DMS79 treated with DMSO at 0.1 percent for 48 hours (cell line): ENCODE results near the gene F12.
A peak's percentile ranks its signal among the peaks of the same experiment; 100 is the strongest.
"Not testable (repeated sequence)": the region's sequence is repeated elsewhere in the genome, so short reads cannot be mapped to it uniquely, and the experiment has no call there.

Experiments
- DNase-seq: peaks from one replicate; lab custom pipeline; 2025; lab: John Stamatoyannopoulos, UW

The F12 gene

DNA sequence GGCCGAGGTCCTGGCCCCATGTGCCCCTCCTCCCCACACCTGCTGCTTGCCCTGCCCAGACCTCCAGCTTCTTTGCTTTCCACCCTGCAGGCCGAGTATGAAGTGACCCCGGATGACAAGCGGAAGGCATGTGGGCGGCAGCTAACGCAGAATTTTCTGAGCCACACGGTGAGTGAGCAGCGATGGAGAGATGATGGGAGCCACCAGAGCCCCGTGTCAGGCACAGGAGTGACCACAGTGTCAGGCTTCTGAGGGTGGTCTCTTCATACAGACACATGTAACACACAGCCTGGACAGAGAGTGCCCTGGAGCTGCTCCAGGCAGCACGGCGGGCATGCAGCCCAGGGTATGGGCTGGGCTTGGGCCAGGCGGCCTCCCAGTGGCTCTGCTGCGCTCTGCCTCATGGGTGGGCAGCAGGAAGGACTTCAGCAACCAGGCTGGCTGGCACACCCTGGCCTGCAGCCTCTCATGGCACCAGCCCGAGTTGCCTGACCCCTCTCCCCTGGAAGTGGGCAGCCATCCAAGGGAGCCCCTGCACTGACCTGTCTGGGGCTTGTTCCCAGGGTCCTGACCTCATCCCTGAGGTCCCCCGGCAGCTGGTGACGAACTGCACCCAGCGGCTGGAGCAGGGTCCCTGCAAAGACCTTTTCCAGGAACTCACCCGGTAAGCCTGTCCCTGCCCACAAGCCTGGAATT is 22.9 kb upstream of the F12 start:
- DNase-seq = no peak

DNA sequence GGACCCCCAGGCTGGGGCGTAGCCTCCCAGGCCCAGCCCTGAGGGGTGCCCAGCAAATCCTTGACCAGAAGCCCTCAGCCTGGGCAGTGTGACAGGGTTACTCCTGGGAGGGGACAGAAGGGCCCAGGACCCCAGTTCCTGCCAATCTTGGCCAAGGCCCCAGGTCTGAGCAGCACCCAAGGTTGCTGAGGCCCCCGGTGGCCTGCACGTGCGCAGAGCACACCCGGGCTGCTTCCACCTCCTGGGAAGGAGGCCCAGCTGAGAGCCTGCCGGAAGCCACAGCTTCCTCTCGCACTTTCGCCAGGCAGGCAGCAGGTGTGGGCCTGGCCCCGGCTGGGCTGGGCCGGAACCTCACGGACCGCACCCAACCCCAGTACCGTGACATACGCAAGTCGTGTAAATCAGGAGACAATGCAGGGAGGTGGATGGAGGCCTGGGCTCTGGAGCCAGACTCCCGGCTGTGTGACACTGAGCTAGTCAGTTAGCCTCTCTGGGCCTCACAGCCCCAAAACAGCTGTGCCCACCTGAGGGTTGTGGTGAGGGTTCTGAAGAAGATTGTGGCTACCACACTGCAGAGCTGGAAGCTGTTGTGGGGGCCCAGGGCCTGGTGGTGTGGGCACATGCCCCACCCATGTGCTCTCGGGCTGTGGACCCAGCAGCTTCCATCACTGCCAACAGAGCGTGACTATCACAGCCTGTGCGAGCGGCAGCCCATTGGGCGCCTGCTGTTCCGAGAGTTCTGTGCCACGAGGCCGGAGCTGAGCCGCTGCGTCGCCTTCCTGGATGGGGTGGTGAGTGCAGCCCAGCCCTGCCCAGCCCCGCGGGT is 22.2 kb upstream of the F12 start:
- DNase-seq = no peak

DNA sequence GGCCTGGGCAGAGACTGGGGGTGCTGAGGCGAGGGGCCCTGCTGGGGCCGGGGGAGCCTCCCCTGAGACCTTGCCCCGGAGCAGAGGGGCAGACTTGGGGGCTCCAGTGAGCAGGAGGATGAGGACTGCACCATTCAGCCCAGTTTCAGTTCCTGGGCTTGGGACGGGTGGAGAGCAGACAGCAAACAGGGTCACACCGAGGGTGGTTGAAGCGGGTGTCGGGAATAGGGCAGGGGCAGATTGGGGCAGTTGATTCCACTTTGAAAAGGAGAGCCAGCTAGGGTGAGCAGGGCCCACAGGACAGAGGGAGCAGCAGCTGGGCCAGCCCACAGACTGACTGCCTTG is 21.6 kb upstream of the F12 start:
- no peak for DNase-seq

DNA sequence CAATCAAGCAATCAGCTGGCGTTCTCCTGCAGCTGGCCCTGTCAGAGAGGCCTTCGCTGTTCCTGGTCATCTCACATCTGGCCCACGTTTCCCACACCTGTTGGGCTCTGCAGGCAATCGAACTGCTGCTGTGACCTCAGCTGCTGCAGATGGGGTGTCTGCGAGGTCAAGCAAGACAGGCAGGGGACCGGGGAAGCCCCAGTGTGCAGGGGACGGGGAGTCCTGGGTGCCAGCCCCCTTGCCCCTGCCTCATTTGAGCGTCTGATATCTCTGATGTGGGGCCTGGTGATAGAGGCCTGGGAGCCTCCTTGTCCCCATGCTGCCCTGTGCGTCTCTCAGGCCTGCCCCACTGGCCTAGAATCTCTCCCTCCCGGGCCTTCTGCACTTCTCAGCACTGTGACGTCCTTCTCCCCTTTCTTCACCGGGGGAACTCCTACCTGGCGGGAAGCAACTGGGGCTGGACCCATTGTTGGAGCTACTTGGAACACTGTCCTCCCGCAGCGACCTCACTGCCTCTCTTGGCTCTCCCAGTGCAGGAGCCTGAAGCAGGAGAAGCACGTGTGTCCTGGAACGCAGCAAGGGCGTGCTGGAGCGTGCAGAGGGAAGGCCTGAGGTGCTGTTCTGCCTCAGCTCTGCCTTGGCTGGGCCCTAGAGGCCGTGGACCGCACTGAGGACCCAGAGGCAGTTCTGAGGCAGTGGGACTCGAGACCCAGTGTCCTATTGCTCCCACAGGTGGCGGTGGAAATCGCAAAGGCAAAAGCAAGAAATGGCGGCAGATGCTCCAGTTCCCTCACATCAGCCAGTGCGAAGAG is 21.0 kb upstream of the F12 start:
- DNase-seq = no peak

DNA sequence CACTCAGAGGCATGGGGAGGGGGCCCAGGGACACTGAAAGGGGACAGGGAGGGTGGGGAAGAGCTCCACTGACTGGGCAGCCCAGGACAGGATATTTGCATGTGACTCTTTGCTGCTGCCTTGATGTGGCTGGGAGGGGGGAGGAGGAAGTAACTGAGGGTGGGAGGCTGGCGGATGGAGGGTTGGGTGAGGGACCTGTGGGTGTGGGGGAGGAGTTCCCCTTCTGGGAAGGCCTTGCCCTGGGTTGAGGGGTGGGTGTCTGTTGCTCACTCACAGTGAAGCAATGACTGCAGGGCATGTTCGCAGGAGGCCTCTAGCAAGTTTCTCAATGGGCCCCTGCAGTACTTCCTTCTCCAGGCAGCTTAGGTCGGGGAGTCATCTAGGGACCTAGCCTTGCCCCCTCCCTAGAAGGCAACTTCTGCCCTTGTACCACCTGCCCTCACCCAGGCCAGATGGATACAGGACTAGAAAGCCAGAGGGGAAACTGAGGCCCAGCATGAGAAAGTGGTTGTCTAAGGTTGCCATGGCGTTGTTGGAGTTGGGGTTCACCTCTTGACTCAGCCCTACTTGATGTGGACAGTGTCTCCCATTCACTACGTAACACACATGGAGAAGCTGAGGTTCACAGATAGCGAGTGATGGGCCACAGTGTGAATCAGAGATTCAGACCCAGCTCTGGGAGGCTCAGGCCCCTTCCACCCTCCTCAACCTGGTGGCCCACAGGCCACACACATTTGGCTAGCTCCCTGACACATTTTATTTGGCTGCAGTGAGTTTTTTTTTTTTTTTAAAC is 20.1 kb upstream of the F12 start:
- no peak for DNase-seq

DNA sequence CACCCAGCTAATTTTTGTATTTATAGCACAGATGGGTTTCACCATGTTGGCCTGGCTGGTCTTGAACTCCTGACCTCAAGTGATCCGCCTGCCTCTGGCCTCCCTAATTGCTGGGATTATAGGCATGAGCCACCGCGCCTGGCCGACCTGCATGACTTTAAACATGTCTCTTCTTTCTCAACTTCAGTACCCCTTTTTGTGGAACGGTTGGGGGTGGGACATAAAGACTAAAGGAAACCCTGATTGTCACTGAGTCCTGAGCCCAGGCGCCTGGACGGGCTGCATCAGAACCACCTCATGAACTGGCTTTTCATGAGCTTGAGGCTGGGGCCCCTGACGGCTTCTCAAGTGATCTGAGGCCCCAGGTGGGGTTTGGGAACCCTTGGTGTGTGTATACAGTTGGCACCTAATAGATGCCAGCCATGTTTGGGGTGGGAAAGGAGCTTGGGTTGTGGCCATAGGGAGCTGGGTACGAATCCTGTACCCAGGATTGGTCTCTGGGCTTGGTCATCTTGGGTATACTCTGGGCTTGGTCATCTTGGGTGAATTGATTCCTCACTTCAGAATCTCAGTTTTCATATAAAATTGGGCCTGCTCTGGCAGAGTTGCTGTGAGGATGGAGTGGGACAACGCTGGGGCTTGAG is 19.3 kb upstream of the F12 start:
- no peak for DNase-seq

DNA sequence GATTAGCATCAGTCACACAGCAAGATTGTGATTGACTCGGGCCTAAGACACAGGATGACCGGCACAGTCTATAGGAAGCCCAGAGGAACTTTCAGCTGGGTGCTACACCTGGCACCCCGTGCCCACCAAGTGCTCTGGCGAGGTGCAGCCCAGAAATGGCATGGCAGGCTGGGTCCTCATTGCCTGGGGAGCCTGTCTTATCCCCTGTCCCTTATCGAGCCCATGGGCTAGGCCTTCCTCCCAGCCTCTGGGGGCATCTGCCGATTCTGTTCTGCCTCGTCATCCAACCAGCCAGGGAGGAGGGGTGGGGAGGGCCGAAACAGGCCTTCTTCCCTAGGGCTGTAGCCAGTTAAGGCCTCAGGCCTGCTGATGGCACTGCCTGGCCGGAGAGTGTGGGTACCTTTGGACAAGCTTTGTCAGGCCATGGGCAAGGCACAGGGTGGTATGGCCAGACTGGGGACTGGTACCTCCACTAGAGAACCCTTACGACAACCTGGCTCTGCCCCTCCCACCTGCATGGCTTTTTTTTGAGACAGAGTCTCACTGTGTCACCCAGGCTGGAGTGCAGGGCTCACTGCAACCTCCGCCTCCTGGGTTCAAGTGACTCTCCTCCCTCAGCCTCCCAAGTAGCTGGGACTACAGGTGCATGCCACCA is 18.7 kb upstream of the F12 start:
- DNase-seq = no peak

DNA sequence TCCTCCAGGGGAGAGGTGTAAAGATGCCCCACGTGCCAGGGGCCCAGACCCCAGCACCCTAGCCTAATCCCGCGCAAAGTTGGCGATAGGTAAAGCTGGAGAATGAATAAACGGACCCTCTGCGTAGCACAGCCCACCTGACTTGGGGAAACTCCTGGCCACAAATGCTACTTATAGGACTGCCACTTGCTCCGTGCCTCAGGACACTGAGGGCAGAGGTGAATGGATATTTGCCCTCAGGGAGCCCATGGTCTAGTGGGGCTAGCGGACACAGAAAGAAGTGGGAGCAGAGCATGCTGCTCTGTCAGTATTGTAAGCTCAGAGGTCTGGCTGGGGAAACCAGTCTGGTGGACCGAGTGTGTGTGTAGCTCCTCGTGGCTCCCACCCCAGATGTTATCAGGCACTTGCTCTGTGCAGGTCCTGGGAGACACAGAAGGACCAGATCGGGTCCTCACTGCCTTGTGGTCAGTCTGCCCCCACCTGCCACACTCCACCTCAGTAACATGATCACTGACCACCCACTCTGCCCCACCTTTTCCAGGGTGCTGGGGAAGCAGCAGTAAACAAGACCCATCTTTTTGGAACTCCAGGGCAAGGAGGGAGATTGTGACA is 18.0 kb upstream of the F12 start:
- no peak for DNase-seq

DNA sequence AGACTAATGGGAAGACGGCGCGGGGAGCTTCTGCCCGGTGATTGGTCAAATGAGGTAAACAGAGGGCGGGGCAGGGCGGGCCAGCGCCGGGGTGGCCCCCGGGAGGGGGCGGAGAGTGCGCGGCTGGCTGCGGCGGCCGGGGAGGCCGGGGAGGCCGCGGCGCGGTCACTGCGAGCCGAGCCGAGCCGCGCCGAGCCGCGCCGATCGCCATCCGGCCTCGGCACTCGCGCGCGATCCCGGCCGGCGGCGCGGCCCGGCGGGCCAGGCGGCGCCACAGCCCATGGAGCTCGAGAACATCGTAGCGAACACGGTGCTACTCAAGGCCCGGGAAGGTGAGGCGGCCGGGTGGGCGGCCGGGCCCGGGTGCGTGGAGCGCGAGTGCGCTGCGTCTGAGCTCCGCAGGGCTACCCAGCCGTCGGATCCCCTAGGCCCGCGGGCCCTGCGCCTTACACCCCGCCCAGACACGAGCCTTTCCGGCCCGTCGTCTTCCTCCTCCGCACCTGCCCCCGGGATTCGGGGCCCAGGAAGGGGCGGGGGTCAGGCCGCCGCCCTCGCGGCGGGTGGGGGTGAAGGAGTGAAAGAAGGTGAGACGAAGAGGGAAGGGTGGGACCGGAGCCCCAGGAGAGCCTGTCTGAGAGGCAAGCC is 17.3 kb upstream of the F12 start, which contains the start of gene GRK6:
TSS of gene GRK6 (plus strand) at position 111 of the 645 bp plus-strand sequence. CDS start at position 281, 170 bp downstream.
- no peak for DNase-seq

DNA sequence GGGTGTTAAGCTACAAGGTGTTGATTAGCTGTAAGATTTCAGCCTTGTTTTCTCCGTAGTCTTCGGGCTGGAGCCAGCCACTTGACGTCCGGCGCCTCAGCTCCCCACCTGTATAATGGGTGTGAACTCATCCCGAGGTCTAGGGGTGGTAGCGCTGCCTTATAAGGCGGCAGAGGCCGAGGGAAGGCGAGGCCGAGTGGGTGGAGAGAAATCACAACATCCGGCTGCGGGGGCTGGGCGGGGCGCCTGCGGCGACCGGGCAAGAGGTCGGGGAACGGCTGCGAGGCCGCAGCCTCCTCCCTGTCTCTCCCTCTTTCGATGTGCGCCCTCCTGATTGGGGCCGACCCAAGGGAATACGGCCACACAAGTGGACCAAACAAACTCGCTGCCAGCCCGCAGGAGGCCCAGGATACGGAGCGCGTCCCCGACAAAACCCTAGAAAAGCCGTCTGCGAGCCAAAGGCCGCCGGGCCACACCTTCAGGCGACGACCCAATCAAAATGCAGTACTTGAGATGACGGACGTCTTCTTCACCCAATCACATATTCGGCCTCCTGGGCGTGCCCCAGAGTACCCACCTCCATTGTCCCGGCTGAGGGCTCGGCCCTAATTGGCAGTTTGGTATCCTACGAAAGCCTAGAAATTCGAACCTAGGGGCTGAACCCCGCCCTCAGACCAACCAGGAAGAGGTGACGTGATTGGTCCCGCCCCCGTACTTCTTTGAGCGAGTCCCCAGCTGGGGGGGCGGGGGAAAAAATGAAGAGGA is 16.6 kb upstream of the F12 start:
- peak; percentile 96 for DNase-seq

DNA sequence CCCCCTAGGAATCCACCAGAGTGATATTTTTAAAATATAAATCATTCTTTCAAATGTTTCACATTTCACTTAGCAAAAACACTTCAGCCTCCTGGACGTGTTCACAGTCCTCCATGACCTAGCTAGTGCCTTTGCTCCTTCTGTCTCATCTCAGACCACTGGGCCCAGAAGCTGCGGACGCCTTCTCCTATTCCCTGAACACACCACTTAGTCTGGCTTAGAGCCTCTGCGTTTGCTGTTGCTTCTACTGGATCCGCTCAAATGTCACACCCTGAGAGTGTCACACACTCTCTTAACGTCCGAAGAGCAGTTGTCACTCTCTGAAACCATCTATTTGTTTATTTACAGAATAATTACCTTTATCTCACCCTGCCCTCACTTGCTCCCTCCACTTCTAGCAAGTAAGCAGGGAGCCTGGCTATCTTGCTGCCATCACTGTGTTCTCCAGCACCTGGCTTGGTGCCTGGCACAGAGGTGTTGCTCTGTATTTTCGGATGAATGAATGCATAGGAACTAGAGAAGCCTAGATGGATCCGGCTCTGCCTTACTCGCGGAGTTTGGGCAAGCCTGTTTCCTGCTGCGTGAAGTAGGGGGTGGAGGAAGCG is 15.9 kb upstream of the F12 start:
- DNase-seq = no peak

DNA sequence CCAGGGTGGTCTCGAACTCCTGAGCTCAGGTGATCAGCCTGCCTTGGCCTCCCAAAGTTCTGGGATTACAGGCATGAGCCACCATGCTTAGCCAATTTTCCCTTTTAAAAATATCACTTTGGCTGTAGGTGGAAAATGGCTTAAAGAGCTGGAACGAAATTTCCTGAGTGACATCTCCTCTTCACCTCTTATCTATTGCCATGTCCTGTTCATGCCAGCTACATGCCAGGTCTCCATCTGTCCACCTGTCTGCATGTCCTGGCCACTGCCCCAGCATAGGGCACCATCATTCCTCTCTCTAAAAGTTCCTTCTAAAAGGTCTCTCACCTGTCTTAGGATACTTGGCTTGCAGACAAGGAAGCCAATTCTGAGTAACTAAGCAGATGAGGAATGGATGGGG is 14.3 kb upstream of the F12 start:
- DNase-seq = no peak

DNA sequence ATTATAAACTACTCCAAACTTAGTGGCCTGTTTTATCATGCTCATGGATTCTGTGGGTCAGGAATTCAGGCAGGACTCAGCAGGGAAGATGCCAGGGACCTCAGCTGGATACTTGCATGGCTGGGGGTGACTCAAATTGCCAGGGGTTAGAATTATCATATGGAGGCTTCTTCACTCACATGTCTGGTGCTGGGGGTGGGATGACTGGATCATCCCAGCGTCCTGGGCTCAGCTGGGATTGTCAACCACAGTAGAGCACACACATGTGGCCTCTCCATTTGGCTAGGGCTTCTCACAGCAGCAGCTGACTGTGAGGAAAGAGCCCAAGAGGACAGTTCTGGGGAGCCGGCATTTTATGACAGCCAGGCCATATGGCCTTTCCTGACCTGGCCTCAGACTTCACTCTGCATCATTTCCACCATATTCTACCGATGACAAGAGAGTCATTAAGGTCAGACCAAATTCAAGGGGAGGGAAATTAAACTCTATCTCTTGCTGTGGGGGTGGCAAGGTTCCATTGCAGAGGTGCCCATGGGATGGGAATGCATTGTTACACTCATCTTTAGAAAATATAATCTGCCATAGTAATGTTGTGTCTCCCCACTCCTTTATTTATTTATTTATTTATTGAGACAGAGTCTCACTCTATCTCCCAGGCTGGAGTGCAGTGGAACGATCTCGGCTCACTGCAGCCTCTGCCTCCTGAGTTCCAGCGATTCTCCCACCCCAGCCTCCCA is 11.9 kb upstream of the F12 start:
- DNase-seq = no peak

DNA sequence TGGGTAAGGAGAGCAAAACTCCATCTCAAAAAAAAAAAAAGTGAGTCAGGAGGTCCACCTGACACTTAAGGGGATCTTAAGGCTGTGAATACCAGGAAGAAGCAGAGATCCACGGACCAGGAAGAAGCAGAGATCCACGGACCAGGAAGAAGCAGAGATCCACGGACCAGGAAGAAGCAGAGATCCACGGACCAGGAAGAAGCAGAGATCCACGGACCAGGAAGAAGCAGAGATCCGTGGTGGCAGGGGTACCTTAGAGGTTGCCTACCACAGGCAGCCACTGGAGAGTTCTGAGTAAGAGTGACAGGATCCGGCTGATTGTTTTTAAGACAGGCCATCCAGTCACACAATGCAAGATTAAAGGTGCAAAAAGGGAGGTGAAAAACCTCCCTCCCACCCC is 11.1 kb upstream of the F12 start:
- DNase-seq = not testable (repeated sequence)

DNA sequence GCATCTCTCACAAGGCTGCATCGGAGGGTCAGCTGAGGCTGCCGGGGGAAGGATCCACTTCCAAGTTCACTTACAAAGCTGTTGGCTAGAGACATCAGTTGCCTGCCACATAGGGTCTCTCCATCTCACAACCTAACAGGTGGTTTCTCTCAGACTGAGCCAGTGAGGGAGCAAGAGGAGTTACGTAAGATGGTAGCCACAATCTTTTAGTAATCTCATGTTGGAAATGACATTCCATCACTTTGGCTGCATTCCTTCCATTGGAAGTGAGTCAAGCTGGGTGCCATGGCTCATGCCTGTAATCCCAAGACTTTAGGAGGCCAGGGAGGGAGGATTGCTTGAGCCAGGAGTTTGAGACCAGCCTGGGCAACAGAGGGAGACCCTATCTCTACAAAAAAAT is 9.7 kb upstream of the F12 start:
- no peak for DNase-seq

DNA sequence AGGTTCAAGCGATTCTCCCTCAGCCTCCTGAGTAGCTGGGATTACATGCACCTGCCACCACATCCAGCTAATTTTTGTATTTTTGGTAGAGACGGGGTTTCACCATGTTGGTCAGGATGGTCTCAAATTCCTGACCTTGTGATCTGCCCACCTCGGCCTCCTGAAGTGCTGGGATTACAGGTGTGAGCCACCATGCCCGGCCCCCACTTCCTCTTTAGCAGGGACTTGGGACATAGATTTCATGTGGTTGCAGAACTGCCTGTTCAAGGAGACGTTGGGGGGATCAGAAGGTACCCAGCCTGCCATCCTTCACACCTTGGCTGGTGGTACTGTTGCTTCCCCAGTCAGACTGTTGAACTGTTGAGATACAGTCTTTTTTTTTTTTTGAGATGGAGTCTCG is 7.7 kb upstream of the F12 start:
- not testable (repeated sequence) for DNase-seq

DNA sequence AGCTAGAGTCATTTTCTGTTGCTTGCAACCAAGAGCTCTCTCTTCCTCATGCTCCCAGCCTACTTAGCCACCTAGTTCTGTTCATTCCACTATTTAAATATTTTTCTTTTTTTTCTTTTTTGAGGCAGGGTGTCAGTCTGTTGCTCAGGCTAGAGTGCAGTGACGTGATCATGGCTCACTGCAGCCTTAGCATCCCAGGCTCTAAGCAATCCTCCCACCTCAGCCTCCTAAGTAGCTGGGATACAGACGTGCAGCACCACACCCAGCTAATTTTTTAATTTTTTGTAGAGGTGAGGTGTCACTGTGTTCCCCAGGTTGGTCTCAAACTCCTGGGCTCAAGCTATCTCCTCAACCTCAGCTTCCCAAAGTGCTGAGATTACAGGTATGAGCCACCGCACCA is 5.1 kb upstream of the F12 start:
- DNase-seq = no peak

DNA sequence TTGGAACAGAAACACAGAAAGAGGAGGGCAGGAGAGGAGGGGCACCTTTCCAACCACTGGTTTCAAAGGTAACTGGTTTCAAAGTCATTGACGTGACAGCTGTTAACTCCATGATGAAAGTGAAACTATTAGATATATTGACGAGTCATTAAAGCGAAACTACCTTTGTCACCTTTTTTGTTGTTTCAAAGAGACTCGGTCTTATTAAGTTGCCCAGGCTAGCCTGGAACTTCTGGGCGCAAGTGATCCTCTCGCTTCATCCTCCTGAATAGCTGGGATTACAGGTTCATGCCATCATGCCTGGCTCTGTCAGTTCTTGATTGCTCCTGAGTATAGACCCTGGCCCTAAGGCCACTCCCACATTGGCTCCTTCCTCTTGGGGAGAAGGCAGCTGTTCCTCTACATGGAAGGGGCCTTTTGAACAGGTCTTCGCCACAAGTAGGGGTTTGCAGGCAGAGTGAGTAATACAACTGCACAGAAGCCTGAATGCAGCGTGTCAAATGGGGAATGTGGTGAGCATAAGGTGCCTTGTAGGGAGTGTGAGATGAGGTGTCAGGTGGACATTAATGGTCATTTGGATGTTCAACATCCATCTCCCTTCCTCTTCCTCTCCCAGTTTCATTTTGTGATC is 3.4 kb upstream of the F12 start:
- DNase-seq = no peak
